CD4-positive, alpha-beta T cell treated with Interleukin-1 beta for 1 hour (primary cell): ENCODE data around the gene CUEDC1.
A peak's percentile ranks its signal among the peaks of the same experiment; 100 is the strongest.

ENCODE experiments used
- DNase-seq, 2 donors: peaks; one replicate each; pipeline ENCODE4 v3.0.0-alpha.2; 2020 to 2022

The CUEDC1 gene

DNA sequence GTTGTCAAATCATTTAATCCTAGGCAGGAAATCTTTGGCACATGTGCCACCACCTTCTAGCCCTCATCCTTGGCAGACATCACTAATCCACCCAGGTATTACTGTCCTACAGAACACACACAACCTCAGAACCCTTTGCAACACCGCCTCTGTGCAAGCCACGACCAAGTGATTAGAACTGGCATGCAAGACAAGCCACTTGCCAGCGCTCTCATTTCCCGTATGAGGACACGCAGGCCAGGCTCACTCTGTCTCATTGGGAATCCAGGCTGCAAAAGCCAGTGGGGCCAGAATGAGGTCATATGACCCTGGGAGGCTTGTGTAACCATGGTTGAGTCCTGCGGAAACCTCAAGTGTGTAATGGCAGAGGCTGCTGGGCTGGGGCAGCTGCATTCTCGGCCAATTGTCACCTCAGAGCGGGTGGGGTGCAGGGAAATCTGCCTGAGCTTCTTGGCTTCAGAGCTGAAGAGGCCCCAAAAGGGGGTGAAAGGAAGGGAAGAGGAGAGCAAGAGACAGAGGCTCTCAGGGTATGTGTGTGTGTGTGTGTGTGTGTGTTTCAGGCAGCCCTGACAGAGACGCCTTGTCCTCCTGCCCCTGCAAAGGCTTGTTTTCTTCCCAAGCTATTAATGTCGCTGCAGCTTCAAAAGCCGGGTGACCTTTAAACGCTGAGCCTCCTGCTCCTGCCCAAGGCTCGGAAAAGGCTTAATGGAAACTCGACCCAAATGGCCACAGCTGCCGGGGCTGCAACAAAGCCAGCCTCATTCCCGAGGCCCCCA is 62.2 kb downstream of the CUEDC1 start:
- peak; percentile 17 to 76 for DNase-seq

DNA sequence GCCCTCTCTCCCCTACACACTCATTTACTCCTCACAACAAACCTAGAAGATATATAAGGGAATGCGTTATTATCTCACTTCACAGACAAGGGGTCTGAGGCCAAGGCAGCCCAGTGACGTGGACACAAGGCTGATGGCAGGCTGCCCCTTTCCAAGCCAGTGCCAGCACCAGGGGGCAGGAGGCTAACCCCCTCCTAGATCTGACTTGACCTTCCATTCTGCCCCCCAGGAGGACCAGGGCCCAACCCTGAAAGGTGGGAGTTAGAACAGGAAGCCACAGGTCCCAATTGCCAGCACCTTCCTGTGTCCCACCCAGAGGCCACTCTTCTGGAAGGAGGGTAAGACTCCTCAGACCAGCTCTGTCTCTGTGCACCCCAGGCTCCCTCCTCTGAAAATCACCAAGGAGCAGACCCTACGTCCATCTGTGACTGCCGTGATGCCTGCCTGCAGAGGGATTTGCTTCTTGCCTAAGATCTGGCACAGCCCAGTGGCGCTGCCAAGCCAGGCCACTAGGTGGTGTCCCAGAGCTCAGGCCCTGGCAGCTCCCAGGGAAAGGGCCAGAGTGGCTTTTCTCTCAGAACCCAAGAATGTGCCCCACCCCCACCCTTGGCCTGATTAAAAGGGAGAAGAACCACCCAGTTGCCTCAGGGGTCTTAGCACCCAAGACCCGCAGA is 62.9 kb downstream of the CUEDC1 start:
- peak; percentile 76 to 78 for DNase-seq

DNA sequence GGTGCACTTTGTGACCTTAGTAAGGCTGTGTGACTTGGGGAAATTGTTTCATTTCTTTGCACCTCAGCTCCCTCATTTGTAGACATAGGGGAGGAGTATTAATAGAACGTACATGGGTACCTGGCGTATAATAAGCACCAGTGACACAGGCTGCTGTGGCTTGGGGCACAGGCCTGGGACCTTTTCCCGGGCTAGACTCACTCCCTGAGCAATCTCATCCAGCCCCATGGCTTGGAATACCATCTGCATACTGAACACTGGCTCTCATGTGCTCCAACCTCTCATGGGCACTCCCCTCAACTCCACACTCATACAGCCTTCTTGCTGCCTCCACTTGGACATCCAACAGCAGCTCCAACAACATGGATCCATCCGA is 64.4 kb downstream of the CUEDC1 start:
- no peak for DNase-seq

DNA sequence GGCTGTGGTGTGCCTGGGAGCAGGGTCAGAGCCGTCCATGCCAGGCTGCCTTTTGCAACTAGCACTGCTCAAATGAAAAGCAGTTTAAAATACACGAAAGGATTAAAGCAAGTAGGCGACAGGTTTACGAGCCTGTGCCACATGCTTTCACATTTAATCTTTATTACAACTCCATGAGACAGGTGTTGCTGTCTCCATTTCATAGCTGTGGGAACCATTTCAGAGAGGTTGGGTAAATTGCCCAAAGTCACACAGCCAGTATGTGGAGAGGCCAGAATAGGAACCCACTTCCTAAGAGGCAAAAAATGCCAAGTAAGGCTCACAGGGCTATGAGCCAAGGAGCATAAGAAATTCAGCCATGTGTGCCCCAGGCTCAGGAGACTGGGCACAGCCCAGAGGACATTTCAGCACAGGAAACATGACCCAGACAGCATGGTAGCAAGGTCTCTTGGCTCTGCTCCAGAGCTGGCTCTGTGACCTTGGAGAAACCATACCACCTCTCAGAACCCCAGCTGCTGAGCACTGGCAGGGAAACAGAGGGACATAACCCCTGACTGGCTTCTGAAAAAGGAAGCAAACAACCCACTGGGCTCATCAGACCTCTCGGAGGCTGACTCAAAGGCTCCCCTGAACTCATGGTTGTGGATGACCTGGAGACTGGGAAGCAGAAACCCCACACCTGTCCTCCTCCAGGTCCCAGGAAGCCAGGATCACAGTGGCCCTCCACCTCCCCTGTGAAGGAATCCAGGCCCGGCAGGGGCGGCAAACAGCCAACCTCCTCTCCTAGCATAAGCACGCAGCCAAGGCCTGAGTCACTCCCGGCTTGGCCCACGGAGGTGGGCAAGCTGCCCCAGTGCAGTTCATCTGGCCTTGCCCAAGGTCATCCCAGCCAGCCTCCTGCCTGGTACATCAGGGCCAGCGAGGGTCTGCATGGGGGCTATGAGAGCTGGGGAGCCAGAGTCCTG is 65.0 kb downstream of the CUEDC1 start:
- no peak for DNase-seq

DNA sequence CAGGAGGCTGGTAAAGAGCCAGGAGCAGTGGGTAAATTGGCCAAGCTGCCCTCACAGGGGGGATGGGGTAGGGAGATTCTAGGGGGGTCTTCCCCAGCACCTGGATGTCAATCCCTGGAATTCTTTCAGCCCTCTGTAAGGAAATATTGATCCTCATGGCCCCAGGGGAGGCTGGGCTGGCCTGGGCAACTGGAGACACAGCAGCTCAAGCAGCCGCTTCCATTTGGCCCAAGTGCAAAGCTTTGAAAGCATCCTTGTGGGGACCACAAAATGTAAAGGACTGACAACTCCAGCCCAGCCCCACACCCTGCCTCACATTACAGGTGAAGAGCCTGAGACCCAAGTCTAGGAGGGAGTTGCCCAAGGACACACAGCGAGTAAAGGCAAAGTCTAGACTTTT is 66.0 kb downstream of the CUEDC1 start:
- DNase-seq, result no peak

DNA sequence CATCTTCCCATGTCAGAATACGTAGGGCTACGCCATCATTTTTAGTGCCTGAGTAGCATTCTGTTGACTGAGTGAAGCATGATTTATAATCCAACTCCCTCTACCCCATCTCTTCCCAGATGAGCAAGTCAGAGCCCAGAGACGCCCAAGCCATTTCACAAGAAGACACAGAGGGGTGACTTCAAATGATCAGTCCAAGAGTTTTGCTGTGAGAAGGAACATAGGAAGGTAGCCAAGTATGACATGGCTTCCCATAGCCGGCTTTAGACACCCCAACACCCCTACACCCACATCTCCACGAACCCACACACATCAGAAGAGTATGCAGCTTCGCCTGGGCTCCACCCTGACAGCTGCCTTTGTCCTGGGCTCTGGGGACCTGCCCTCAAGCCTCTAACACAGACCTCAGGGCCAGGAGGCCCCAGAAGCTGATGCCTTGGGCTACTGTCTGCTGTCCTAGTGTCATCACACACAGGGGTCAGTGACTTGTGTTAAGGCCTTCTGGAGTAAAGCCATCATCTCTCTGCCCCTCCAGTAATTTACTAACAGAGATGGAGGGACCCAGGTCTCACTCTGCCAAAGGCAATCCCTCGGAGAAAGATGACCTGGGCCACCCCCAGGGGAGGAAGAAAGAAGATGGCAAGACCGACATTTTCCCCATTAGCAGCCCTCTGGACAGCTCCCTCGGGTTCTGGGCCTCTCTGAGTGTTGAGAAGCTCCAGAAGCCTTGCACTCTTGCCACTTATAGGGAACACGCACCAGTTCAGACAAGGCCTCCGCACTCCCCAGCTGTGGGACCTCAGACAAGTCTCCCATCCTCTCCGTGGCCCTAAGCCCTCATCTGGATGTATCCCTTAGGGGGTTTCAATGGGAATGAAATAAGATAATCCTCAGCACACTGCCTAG is 66.6 kb downstream of the CUEDC1 start:
- no peak for DNase-seq

DNA sequence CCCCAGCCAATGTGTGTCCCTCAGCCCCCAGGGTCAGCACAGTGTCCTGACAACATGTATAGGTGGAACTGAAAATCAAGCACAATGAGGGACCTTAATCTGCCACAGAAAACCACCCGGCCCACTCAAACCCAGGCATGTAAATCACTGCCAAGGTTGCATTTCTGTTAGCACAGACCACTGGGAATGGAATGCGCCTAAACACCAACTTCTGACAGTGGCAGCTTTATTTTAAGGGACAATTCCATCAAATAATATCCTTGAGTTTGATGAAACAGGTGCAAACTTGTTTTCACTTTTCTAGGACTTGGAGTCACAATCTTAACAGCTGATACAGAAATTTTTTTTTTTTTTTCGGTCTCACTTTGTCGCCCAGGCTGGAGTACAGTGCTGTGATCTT is 68.1 kb downstream of the CUEDC1 start:
- no peak for DNase-seq

DNA sequence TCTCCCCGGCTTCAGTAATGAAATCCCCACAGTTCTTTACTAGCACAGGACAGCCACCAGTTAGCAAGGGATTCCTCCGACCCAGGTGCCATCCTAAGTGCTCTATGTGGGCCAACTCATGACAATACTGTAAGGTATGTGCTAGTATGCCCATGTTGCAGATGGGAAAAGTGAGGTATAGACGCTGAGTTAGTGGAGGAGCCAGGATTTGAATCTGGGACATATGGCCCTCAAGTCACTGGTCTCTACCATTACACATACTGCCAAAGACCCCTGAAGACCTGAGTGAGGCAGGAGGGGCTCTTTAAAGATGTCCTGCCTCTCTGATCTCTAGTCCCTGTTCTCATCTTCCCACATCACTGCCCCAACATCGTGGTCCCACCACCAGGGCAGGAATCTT is 69.2 kb downstream of the CUEDC1 start:
- no peak for DNase-seq

DNA sequence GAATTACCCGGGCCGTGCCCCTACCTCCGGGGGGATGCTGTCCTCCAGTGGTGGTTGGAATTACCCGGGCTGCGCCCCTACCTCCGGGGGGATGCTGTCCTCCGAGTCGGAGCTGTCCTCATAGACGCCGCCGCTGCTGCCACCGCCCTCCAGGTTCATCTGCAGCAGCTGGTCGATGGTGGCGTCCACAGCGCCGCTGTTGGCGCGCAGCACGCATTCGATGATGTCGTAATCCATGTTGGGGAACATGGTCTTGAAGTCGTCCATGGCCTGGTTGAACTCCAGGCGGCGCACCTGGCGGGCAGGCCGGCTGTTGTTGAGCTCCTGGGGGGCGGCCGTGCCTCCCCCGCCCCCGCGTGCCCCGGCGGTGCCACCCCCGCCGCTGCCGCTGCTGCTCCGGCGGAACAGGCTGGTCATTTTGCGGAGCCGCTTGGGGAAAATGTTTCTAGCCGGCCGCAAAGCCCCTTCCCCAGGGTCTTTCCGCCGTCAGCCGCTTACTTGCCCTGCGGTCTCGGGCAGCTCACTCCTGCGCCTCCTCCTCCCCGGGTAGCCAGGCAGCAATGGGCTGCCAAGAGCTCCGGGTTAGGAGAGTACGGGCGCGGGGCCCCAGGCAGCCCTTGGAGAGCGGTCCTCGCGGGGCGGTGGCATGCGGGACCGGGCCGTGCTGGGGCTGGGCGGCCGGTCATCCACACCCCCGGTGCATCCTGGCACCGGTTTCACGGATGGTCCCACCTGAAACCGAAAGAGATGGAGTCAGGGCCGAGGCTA is 69.9 kb downstream of the CUEDC1 start:
- no peak for DNase-seq

DNA sequence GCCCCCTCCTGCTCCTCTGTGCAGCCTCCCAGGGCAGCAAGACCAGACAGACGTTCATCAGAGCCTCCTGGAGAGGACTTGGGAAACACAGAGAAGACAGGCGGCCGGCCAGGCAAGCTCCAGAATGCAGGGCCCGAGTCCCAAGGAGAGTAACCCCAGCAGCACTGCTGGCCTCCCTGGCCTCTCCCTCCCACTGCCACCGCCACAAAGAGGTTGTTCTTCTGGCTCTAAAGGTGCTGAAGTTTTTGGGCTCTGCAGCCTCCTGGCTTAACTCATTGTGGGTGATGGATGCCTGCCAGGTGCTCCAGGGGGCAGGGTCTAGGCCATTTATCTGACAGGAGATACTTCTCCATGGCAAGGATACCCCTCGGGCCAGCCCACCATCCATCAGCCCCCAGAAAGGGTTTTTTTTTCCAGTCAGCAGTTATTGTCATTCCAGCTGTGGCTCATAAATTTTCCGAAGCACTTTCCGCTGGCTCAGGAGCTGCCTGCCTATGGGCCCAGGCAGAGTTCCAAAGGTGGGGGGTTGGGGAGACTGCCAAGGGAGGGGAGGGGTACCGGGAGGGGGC is 73.3 kb downstream of the CUEDC1 start:
- no peak for DNase-seq

DNA sequence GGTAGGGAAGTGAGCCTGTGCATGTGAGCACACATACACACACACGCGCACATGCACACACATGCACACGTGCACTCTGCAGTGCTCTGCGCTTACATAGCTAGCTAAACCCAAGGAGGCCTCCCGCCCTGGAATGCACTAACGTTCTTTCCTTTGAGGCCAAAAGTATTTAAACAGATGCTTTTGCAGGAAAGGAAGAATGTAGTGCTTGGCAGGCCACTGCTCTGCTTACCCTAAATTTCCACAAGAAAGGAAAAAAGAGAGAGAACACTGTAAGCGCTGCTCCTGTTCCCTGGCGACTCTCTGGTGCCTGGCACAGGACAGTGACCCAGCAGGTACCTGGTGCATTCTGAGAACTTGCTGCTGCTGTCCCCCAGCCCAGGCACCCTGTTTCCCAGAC is 74.1 kb downstream of the CUEDC1 start:
- no peak for DNase-seq

DNA sequence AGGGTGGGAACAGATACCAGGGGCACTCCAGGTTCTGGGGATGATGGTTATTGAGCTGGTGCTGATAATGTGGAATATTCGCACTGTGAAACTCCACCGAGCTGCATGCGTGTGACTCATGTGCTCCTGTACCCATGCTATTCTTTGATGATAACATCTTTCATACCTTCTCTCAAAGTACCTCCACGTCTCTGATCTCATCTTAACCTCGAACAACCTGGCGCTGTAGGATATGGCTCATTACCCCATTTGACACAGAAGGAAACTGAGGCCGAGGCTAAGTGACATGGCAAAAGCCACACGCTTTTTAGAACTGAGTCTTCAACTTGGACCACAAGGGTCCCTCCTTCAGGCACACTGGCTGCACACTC is 75.1 kb downstream of the CUEDC1 start:
- no peak for DNase-seq

DNA sequence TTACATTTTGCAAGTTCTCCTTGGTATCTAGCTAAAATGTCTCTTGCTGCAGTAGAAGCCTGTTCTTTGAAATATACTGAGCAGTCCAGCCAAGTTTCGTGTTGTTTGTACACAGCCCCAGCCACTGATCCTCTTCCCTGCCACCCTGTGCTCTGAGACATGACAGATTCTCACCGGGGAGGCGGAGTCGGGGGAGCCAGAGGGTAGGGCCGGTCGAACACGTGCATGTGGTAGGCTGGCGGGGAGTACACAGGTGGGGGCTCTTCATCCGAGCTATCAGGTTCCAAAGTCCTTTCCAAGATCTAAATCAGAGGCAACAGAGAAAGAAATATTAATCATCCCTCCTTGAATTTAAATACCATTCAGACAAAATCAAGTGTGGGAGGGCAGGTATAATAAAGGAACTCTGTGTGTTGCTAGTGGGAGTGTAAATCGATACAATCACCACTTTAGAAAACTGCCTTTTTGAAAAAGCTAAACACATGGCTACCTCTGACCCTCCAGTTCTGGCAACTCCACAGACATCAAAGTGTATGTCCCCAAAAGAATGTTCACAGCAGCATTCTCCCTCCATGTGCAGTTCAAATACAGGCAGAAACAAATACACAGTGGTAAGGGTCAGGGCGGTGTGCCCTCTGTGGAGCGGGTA is 75.7 kb downstream of the CUEDC1 start:
- no peak for DNase-seq

DNA sequence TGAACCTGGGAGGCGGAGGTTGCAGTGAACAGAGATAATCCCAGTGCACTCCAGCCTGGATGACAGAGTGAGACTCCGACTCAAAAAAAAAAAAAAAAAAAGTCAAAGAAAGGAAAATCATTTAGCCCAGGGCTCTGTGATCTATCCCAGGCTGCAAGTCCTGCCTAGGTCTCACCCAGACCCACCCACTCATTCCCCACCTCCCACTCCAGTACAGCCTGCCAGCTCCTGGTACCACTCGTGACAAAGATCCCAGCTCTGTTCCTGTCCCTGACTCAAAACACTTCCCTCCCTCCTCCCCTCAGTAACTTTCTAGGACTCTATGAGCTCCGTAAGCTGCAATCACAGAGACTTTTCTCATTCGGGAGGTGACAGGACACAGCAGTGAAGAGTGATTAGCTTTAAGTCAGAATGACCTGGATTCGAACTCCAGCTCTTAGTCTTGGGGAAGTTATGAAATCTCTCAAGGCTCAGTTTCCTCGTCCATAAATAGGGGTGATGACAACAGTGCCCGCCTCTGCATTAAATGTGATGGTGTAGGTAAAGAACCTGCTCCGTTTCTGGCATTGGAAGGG is 77.3 kb downstream of the CUEDC1 start:
- no peak for DNase-seq

DNA sequence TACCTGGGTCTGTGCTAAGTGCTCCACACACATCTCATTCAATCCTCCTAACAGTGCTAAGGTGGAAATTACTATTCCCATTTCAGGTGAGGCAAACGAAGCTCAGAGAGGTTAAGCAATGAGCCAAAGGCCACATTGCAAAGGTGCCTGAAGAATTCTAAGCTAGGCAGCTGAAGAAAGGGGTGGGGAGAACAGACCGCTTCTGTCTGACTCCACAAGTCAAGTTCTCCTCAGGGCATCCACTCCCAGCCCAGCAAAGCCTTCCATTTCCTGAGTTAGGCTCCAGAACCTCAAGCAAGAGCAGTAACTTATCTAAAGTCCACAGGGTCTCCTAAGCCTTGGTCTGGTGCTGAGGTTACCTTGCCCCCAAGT is 78.4 kb downstream of the CUEDC1 start:
- no peak for DNase-seq

DNA sequence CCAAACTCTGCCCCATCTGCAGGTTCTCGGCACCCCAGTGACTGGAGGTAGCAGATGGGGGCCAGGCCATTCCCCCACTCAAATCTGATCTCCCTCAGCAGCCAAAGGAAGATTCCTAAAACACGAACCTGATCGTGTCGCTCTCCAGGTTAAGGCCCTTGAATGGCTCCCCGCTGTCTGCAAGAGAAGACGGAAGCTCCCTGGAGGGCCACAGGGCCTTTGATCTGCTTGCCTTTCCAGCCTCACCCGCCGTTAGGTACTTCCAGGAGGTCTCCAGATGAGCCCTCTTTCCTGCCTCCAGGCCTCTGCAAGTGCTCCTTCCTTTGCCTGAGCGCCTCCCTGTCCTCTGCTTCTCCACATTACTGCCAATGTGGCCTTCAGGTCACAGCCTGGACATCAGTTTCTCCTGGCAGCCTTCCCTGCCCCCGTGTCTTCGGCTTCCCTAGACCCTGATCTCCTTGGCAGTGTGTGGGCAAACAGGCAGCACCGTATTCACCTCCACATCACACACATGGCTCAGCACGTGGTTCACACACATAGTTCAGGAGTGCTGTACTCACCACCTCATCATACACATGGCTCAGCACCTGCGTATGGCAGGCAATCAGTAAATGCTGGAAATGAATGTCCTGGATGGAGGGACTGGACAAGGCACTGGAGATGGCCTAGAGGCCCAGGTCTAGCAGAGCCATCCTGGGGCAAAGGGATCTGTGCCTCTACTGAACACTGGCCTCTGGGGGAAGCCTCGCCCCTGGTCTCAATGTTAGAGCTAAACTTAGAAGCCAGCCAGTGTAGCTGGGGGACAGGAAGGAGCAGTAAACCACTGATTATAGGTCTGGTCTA is 79.0 kb downstream of the CUEDC1 start:
- no peak for DNase-seq

DNA sequence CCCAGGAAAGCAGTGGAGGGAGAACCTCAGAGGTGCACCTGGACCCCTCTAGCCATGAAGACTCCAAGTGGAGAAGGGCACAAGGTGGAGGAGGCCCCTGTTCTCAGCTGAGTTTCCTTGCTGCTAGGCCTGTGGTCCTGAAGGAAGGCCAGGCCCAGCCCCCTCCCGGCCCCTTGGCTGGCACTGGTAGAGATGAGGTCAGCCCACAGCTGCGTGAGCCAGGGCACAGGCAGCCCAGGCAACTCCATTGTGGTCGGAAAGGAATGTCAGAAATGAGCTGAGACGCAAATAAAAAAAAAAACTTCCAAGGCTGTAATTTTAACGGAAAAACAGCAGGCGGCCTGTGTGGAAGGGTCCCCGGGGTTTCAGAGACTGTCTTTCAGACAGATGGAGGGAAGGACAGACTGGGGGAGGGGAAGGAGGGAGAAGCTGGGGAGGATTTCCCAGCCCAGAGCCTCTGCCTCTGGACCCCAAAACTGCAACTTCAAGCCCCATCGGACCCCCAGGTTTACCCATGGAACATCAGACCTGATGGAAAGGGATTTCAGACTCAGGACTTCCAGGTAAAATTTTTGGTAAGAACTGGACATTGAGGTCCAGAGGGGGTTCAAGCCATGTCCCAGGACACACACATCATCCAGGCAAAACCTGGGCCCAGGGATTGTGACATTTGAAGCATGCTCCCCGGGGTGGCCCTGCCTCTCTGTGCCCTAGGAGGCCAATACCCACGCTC is 79.8 kb downstream of the CUEDC1 start:
- DNase-seq, result no peak

DNA sequence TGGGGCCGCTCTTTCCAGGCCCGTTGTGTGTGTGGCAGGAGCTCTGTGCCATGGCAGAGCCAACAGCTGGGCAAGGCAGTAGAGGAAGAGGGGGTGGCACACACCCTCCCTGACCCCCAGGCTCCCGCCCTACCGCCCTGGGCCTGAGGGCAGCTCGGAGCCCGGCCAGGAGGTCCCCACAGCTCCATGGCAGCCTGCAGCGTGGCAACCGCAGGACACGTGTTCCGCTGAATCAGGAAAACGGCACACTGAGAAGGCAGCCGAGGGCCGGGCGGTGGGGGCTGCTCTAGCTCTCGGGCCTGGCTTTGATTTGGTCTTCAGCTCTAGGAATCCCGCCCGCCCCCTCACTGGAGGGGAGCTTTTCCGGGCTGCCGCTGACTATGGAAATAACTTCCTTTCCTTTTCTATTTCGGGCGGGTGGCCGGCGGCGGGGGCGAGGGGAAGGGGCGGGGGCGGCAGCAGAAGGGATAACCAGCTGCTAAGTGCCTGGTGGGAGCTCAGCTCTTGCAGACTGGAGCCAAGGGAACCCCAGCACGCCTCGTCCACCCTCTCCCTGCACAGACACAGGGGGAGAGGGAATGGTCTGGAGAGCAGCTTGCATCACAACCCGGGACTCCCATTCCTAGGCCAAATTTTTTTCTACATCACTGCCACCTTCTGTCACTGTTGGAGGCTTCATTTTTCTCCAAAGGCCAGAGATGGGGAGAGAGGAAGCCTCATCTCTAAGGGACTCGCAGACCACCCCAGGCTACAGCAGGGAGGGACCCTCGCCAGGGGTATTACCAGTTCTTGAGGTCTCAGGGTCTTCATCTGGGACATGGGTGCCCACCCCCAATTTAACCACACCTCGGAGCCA is 80.5 kb downstream of the CUEDC1 start:
- DNase-seq, result peak in 1 of 2 donors; percentile 17
